HL-60 (cell line): ENCODE measurements around the gene KLHL40.

ENCODE experiments used
- GABPA ChIP-seq: IDR thresholded peaks from 2 replicates; pipeline ENCODE4 v1.6.1; 2012; ENCODE audit warnings: low read depth
- POLR2AphosphoS5 ChIP-seq: IDR thresholded peaks from 2 replicates; pipeline ENCODE4 v1.6.1; 2012; ENCODE audit warnings: low read depth
- SPI1 ChIP-seq: IDR thresholded peaks from 2 replicates; pipeline ENCODE4 v1.6.1; 2012; ENCODE audit warnings: low read depth, mild to moderate bottlenecking, borderline replicate concordance
- TF ChIP-seq, protein P1 (sequence below): IDR thresholded peaks from one replicate; pipeline ENCODE4 v1.5.1; 2011; ENCODE audit warnings: low read length, control low read depth, inconsistent platforms; ENCODE audit not compliant: insufficient read depth
- TF ChIP-seq, protein P2 (sequence below): IDR thresholded peaks from 2 replicates; pipeline ENCODE4 v1.6.1; 2012; ENCODE audit warnings: low read depth; ENCODE audit not compliant: insufficient replicate concordance

DNA sequence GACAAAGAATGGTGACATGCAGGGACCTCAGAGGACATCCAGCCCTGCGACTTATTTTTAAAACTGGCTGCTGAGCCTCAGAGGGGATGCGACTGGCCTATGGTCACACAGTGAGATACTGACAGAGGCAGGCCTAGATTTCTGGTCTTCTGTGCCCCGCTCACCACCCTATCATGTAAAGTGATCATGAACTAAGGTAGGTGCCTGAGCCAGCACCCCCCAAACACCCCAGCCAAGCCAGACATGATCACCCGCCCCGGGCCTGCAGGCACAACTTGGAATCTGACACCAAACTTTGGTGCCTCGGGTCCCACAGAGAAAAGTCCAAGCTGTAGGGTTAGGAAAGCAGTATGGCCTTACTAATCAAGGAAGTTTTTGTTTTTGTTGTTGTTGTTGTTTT, 51.2 kb downstream of the KLHL40 start:
- TF ChIP-seq, protein P1, sequence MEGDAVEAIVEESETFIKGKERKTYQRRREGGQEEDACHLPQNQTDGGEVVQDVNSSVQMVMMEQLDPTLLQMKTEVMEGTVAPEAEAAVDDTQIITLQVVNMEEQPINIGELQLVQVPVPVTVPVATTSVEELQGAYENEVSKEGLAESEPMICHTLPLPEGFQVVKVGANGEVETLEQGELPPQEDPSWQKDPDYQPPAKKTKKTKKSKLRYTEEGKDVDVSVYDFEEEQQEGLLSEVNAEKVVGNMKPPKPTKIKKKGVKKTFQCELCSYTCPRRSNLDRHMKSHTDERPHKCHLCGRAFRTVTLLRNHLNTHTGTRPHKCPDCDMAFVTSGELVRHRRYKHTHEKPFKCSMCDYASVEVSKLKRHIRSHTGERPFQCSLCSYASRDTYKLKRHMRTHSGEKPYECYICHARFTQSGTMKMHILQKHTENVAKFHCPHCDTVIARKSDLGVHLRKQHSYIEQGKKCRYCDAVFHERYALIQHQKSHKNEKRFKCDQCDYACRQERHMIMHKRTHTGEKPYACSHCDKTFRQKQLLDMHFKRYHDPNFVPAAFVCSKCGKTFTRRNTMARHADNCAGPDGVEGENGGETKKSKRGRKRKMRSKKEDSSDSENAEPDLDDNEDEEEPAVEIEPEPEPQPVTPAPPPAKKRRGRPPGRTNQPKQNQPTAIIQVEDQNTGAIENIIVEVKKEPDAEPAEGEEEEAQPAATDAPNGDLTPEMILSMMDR: no peak
- TF ChIP-seq POLR2AphosphoS5 (no peak), GABPA (no peak), SPI1 (no peak)
- TF ChIP-seq, protein P2, sequence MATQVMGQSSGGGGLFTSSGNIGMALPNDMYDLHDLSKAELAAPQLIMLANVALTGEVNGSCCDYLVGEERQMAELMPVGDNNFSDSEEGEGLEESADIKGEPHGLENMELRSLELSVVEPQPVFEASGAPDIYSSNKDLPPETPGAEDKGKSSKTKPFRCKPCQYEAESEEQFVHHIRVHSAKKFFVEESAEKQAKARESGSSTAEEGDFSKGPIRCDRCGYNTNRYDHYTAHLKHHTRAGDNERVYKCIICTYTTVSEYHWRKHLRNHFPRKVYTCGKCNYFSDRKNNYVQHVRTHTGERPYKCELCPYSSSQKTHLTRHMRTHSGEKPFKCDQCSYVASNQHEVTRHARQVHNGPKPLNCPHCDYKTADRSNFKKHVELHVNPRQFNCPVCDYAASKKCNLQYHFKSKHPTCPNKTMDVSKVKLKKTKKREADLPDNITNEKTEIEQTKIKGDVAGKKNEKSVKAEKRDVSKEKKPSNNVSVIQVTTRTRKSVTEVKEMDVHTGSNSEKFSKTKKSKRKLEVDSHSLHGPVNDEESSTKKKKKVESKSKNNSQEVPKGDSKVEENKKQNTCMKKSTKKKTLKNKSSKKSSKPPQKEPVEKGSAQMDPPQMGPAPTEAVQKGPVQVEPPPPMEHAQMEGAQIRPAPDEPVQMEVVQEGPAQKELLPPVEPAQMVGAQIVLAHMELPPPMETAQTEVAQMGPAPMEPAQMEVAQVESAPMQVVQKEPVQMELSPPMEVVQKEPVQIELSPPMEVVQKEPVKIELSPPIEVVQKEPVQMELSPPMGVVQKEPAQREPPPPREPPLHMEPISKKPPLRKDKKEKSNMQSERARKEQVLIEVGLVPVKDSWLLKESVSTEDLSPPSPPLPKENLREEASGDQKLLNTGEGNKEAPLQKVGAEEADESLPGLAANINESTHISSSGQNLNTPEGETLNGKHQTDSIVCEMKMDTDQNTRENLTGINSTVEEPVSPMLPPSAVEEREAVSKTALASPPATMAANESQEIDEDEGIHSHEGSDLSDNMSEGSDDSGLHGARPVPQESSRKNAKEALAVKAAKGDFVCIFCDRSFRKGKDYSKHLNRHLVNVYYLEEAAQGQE: no peak
